Panc1 (cell line): Measurements from ENCODE around the gene PNRC2. TPM values are rescaled to one million over a fixed set of nuclear protein-coding genes. Genes with fewer than 3 reads are reported as not detected.

ENCODE experiments used
- ATAC-seq: fragments of 200-7000 bp; cut with Tn5 transposase; 2 replicates; pipeline ENCODE4 v1.9.1; 2020; ENCODE audit warnings: mild to moderate bottlenecking, moderate library complexity
- BruUV-seq: library from RNA; stranded (reverse); fragments of 400-500 nt; replicated peaks from 2 replicates; lab custom pipeline; 2021; lab: Mats Ljungman, UMichigan
- CTCF ChIA-PET: fragments of 300-600 bp; sonication (Branson Sonifier 250); formaldehyde crosslinking; loops from one replicate; lab custom pipeline; 2022; ENCODE audit warnings: antibody characterized with exemption; lab: Charles Lee
- POLR2A ChIA-PET: fragments of 300-600 bp; sonication (Branson Sonifier 250); formaldehyde crosslinking; loops from one replicate; lab custom pipeline; 2022; ENCODE audit warnings: antibody characterized with exemption; lab: Charles Lee
- DNase-seq: peaks from one replicate; pipeline ENCODE4 v3.0.0-alpha.2; 2010; ENCODE audit warnings: low read depth, low spot score
- H3K27ac ChIP-seq: 2 replicates; pipeline ENCODE4 v1.5.1; 2011; ENCODE audit warnings: mild to moderate bottlenecking, low read length, inconsistent platforms
- H3K27me3 ChIP-seq: fragments of 200-500 bp; sonication (Bioruptor generic); 2 replicates; pipeline ENCODE4 v1.6.0; 2014; ENCODE audit warnings: low read length, inconsistent platforms; ENCODE audit not compliant: control insufficient read depth, insufficient read depth
- H3K36me3 ChIP-seq: fragments of 200-500 bp; sonication (Bioruptor generic); 2 replicates; pipeline ENCODE4 v1.5.1; 2014; ENCODE audit warnings: inconsistent platforms, mild to moderate bottlenecking, low read length, moderate library complexity; ENCODE audit not compliant: control insufficient read depth, insufficient read depth
- H3K4me1 ChIP-seq: 2 replicates; pipeline ENCODE4 v1.5.1; 2011; ENCODE audit warnings: inconsistent platforms, mild to moderate bottlenecking, low read length, moderate library complexity; ENCODE audit not compliant: control insufficient read depth, insufficient read depth
- H3K4me3 ChIP-seq, 2 experiments: 2 replicates each; pipeline ENCODE4 v1.5.1; 2011 to 2012; ENCODE audit warnings: low read depth in 2 of 2, low read length in 2 of 2, mild to moderate bottlenecking in 2 of 2, inconsistent platforms in 1 of 2, moderate library complexity in 1 of 2
- H3K9me3 ChIP-seq: fragments of 200-500 bp; sonication (Bioruptor generic); 2 replicates; pipeline ENCODE4 v1.5.1; 2014; ENCODE audit warnings: low read depth, mild to moderate bottlenecking, inconsistent platforms, low read length, moderate library complexity; ENCODE audit not compliant: control insufficient read depth, insufficient read depth
- POLR2AphosphoS5 ChIP-seq: IDR thresholded peaks from 2 replicates; pipeline ENCODE4 v1.6.1; 2012; ENCODE audit warnings: mild to moderate bottlenecking, low read depth, low read length, moderate library complexity
- SIN3A ChIP-seq: IDR thresholded peaks from 2 replicates; pipeline ENCODE4 v1.6.1; 2012; ENCODE audit warnings: low read depth, mild to moderate bottlenecking, low read length, moderate library complexity, borderline replicate concordance; ENCODE audit not compliant: insufficient read depth
- TCF7L2 ChIP-seq: IDR thresholded peaks from 2 replicates; pipeline ENCODE4 v1.6.1; 2011; ENCODE audit warnings: mild to moderate bottlenecking, low read depth, low read length, inconsistent platforms
- in situ Hi-C: cut with HindIII; loops from 2 replicates; pipeline ENCODE4 v1.10.0; 2016; ENCODE audit warnings: low sequenced_read_pairs, low pct_unique_long_range_greater_than_20kb
- intact Hi-C: fragments of 100-400 bp; cut with micrococcal nuclease; formaldehyde crosslinking; loops from one replicate; pipeline ENCODE4 v1.10.0; 2022; ENCODE audit not compliant: unreplicated experiment
- total RNA-seq: library from RNA; stranded (reverse); gene quantifications from one replicate; pipeline ENCODE4 v1.2.1, GENCODE V29; 2021; ENCODE audit not compliant: unreplicated experiment
- TF ChIP-seq, protein P1 (sequence below), 2 experiments: IDR thresholded peaks; 2 replicates each; pipeline ENCODE4 v1.6.1; 2011 to 2012; ENCODE audit warnings: low read depth in 2 of 2, control low read depth in 1 of 2, low read length in 1 of 2, mild to moderate bottlenecking in 1 of 2, moderate library complexity in 1 of 2; ENCODE audit not compliant: insufficient read depth in 1 of 2
- TF ChIP-seq, protein P2 (sequence below): fragments of 450-650 bp; IDR thresholded peaks from 2 replicates; pipeline ENCODE4 v1.5.1; 2017; ENCODE audit warnings: mild to moderate bottlenecking

PNRC2 gene
- total RNA-seq, 1 experiment from 2014 or later = 97.4 TPM

DNA sequence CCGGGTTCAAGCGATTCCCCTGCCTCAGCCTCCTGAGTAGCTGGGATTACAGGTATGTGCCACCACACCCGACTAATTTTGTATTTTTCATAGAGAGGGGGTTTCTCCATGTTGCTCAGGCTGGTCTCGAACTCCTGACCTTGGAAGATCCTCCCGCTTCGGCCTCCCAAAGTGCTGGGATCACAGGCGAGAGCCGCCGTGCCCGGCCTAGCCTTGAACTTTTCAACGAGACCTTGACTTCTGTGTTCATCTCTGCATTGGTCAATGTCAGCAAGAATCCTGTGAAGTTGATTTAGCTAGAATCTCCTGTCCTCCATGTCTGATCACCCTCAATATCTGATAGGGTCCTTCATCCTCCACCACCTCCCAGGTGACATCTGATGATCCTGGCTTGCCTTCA lies 35.0 kb upstream of the PNRC2 start:
- Histone ChIP-seq H3K9me3 (no peaks in the 10 kb centered on the region), H3K27ac (no peak overlapping the region), H3K36me3 (no peaks in the 10 kb centered on the region), H3K27me3 (no peaks in the 10 kb centered on the region), H3K4me3 (no peak overlapping the region), H3K4me1 (no peaks in the 10 kb centered on the region)
- in situ Hi-C loops (no loop called here), intact Hi-C loops (no loop called here)
- DNase-seq (no peak), ATAC-seq (no peak)
- POLR2A ChIA-PET = interaction anchor here (0.7 kb wide), 1 partner anchor 101 kb away, joined by 14 read pairs; no protein-coding TSS in a partner anchor
- TF ChIP-seq TCF7L2 (no peak), POLR2AphosphoS5 (no peak), SIN3A (no peak)
- TF ChIP-seq, protein P1, sequence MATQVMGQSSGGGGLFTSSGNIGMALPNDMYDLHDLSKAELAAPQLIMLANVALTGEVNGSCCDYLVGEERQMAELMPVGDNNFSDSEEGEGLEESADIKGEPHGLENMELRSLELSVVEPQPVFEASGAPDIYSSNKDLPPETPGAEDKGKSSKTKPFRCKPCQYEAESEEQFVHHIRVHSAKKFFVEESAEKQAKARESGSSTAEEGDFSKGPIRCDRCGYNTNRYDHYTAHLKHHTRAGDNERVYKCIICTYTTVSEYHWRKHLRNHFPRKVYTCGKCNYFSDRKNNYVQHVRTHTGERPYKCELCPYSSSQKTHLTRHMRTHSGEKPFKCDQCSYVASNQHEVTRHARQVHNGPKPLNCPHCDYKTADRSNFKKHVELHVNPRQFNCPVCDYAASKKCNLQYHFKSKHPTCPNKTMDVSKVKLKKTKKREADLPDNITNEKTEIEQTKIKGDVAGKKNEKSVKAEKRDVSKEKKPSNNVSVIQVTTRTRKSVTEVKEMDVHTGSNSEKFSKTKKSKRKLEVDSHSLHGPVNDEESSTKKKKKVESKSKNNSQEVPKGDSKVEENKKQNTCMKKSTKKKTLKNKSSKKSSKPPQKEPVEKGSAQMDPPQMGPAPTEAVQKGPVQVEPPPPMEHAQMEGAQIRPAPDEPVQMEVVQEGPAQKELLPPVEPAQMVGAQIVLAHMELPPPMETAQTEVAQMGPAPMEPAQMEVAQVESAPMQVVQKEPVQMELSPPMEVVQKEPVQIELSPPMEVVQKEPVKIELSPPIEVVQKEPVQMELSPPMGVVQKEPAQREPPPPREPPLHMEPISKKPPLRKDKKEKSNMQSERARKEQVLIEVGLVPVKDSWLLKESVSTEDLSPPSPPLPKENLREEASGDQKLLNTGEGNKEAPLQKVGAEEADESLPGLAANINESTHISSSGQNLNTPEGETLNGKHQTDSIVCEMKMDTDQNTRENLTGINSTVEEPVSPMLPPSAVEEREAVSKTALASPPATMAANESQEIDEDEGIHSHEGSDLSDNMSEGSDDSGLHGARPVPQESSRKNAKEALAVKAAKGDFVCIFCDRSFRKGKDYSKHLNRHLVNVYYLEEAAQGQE (IDR thresholded peaks at IDR 0.05; ENCODE audit: insufficient read depth in 1 of 2, low read depth in 2 of 2, low read length in 1 of 2) = no peak
- TF ChIP-seq, protein P2, sequence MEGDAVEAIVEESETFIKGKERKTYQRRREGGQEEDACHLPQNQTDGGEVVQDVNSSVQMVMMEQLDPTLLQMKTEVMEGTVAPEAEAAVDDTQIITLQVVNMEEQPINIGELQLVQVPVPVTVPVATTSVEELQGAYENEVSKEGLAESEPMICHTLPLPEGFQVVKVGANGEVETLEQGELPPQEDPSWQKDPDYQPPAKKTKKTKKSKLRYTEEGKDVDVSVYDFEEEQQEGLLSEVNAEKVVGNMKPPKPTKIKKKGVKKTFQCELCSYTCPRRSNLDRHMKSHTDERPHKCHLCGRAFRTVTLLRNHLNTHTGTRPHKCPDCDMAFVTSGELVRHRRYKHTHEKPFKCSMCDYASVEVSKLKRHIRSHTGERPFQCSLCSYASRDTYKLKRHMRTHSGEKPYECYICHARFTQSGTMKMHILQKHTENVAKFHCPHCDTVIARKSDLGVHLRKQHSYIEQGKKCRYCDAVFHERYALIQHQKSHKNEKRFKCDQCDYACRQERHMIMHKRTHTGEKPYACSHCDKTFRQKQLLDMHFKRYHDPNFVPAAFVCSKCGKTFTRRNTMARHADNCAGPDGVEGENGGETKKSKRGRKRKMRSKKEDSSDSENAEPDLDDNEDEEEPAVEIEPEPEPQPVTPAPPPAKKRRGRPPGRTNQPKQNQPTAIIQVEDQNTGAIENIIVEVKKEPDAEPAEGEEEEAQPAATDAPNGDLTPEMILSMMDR = no peak
- BruUV-seq = no TSS peak
- CTCF ChIA-PET = no interaction called here

DNA sequence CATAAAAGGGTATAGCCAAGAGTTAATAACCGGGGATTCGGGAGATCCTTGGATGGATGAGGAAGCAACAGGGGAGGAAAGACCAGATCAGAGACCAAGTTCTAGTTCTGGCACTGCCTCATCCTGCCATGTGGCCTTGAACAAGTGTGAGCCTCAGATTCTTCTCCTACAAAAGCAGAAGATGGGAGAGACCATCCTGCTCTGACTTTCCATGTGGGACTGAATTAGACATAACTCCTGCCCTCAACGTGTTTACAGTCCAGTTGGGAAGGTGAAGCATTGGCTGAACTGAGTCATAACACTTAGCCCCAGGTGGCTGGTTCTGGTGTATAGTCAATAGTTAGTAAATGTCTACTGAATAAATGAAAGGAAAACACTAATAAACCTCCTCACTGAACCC lies 34.3 kb upstream of the PNRC2 start:
- Histone ChIP-seq H3K9me3 (no peaks in the 10 kb centered on the region), H3K4me1 (no peaks in the 10 kb centered on the region), H3K27me3 (no peaks in the 10 kb centered on the region), H3K36me3 (no peaks in the 10 kb centered on the region), H3K4me3 (no peak overlapping the region), H3K27ac (no peak overlapping the region)
- ChIA-PET POLR2A (interaction anchor here (0.7 kb wide), 1 partner anchor 101 kb away, joined by 14 read pairs; no protein-coding TSS in a partner anchor), CTCF (no interaction called here)
- BruUV-seq = no TSS peak
- DNase-seq (no peak), ATAC-seq (no peak)
- in situ Hi-C loops = no loop called here
- no peak for TF ChIP-seq TCF7L2
- TF ChIP-seq, protein P1 (IDR thresholded peaks at IDR 0.05; ENCODE audit: insufficient read depth in 1 of 2, low read depth in 2 of 2, low read length in 1 of 2) = no peak
- TF ChIP-seq POLR2AphosphoS5 = no peak
- intact Hi-C loops = no loop called here
